ENCODE measurements around the gene PLA2G12B. TPM values are rescaled to one million over a fixed set of nuclear protein-coding genes. Genes with fewer than 3 reads are reported as not detected.

PLA2G12B gene
- total RNA-seq, 1 experiment from 2014 or later: 16.8 TPM

DNA sequence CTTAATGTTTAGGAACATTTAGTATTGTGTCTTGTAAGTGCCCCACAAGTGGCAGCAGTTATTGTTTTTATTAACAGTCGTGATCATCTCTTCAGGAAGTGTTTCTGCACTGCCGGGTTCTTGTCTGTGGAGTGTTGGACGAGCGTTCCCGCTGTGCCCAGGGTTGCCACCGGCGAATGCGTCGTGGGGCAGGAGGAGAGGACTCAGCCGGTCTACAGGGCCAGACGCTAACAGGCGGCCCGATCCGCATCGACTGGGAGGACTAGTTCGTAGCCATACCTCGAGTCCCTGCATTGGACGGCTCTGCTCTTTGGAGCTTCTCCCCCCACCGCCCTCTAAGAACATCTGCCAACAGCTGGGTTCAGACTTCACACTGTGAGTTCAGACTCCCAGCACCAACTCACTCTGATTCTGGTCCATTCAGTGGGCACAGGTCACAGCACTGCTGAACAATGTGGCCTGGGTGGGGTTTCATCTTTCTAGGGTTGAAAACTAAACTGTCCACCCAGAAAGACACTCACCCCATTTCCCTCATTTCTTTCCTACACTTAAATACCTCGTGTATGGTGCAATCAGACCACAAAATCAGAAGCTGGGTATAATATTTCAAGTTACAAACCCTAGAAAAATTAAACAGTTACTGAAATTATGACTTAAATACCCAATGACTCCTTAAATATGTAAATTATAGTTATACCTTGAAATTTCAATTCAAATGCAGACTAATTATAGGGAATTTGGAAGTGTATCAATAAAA, 22.2 kb downstream of the PLA2G12B start:
- ChIA-PET POLR2A (no interaction called here), CTCF (no interaction called here)
- no peaks in the 10 kb centered on the region for H3K4me1 ChIP-seq
- no peak for DNase-seq
- peaks cover 3% of the 10 kb centered on the region for H3K36me3 ChIP-seq (ENCODE audit: control insufficient read depth, insufficient read depth, low read length)
- Mint-ChIP-seq H3K27me3 (ENCODE audit: insufficient read depth, unreplicated experiment) (no peaks in the 10 kb centered on the region), H3K27ac (ENCODE audit: unreplicated experiment) (no peak overlapping the region), H3K9me3 (ENCODE audit: unreplicated experiment) (no peaks in the 10 kb centered on the region), H3K36me3 (ENCODE audit: insufficient read depth, unreplicated experiment) (no peaks in the 10 kb centered on the region), H3K4me1 (ENCODE audit: low read depth, unreplicated experiment) (no peaks in the 10 kb centered on the region), H3K4me3 (ENCODE audit: unreplicated experiment) (no peak overlapping the region)
- intact Hi-C loops (cut with micrococcal nuclease; ENCODE audit: unreplicated experiment): no loop called here
- no peaks in the 10 kb centered on the region for H3K9me3 ChIP-seq
- BruUV-seq (replicated peaks): no TSS peak
- TF ChIP-seq, protein P1, sequence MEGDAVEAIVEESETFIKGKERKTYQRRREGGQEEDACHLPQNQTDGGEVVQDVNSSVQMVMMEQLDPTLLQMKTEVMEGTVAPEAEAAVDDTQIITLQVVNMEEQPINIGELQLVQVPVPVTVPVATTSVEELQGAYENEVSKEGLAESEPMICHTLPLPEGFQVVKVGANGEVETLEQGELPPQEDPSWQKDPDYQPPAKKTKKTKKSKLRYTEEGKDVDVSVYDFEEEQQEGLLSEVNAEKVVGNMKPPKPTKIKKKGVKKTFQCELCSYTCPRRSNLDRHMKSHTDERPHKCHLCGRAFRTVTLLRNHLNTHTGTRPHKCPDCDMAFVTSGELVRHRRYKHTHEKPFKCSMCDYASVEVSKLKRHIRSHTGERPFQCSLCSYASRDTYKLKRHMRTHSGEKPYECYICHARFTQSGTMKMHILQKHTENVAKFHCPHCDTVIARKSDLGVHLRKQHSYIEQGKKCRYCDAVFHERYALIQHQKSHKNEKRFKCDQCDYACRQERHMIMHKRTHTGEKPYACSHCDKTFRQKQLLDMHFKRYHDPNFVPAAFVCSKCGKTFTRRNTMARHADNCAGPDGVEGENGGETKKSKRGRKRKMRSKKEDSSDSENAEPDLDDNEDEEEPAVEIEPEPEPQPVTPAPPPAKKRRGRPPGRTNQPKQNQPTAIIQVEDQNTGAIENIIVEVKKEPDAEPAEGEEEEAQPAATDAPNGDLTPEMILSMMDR (IDR thresholded peaks at IDR 0.05; ENCODE audit: insufficient read depth in 1 of 2, low read depth in 1 of 2, low read length in 1 of 2, severe bottlenecking in 1 of 2, unreplicated experiment in 1 of 2): no peak
- no peak overlapping the region for H3K4me3 ChIP-seq (ENCODE audit: low read depth, low read length)
- H3K27me3 ChIP-seq (replicated peaks; ENCODE audit: control insufficient read depth, insufficient read depth, low read length): no peaks in the 10 kb centered on the region

- Histone ChIP-seq H3K4me3 (ENCODE audit: low read depth, low read length) (no peak overlapping the region), H3K36me3 (ENCODE audit: control insufficient read depth, insufficient read depth, low read length) (peaks cover 2% of the 10 kb centered on the region), H3K9me3 (no peaks in the 10 kb centered on the region), H3K4me1 (no peaks in the 10 kb centered on the region), H3K27me3 (replicated peaks; ENCODE audit: control insufficient read depth, insufficient read depth, low read length) (no peaks in the 10 kb centered on the region)
- no peaks in the 10 kb centered on the region for H3K9me3 Mint-ChIP-seq (ENCODE audit: unreplicated experiment)
- no peak overlapping the region for H3K4me3 Mint-ChIP-seq (ENCODE audit: unreplicated experiment)
- intact Hi-C loops (cut with micrococcal nuclease; ENCODE audit: unreplicated experiment): no loop called here
- ChIA-PET CTCF (interaction anchor here (0.6 kb wide), 1 partner anchor 320 kb away, joined by 3 read pairs; no protein-coding TSS in a partner anchor), POLR2A (no interaction called here)
- no peak for DNase-seq
- BruUV-seq (replicated peaks): no TSS peak
- no peak overlapping the region for H3K27ac Mint-ChIP-seq (ENCODE audit: unreplicated experiment)
- no peaks in the 10 kb centered on the region for H3K4me1 Mint-ChIP-seq (ENCODE audit: low read depth, unreplicated experiment)
- no peaks in the 10 kb centered on the region for H3K27me3 Mint-ChIP-seq (ENCODE audit: insufficient read depth, unreplicated experiment)
- TF ChIP-seq, protein P1 (IDR thresholded peaks at IDR 0.05; ENCODE audit: insufficient read depth in 1 of 2, low read depth in 1 of 2, low read length in 1 of 2, severe bottlenecking in 1 of 2, unreplicated experiment in 1 of 2): no peak
- no peaks in the 10 kb centered on the region for H3K36me3 Mint-ChIP-seq (ENCODE audit: insufficient read depth, unreplicated experiment)
Measured at GRCh38 chr10:72930276-72930675, 24.3 kb downstream of the PLA2G12B start.

DNA sequence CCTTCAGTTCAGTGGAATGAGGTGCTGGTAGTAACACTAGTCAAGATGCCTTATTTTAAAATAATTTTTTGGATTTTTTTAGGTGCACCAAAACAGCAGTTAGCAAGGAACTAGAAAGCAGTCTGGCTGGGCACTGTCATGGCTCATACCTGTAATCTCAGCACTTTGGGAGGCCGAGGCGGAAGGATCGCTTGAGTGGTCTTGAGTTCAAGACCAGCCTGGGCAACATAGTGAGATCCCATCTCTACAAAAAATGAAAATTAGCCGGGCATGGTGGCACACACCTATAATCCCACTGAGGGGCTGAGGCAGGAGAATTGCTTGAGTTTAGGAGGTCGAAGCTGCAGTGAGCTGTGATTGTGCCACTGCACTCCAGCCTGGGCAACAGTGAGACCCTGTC, 25.8 kb downstream of the PLA2G12B start:
- H3K4me3 Mint-ChIP-seq (ENCODE audit: unreplicated experiment): no peak overlapping the region
- Histone ChIP-seq H3K4me3 (ENCODE audit: low read depth, low read length) (no peak overlapping the region), H3K36me3 (ENCODE audit: control insufficient read depth, insufficient read depth, low read length) (no peaks in the 10 kb centered on the region), H3K27me3 (replicated peaks; ENCODE audit: control insufficient read depth, insufficient read depth, low read length) (no peaks in the 10 kb centered on the region), H3K4me1 (no peaks in the 10 kb centered on the region), H3K9me3 (no peaks in the 10 kb centered on the region)
- BruUV-seq (replicated peaks): no TSS peak
- ChIA-PET POLR2A (no interaction called here), CTCF (no interaction called here)
- no peaks in the 10 kb centered on the region for H3K36me3 Mint-ChIP-seq (ENCODE audit: insufficient read depth, unreplicated experiment)
- no peak for DNase-seq
- intact Hi-C loops (cut with micrococcal nuclease; ENCODE audit: unreplicated experiment): no loop called here
- H3K27ac Mint-ChIP-seq (ENCODE audit: unreplicated experiment): no peak overlapping the region
- no peaks in the 10 kb centered on the region for H3K27me3 Mint-ChIP-seq (ENCODE audit: insufficient read depth, unreplicated experiment)
- TF ChIP-seq, protein P1 (IDR thresholded peaks at IDR 0.05; ENCODE audit: insufficient read depth in 1 of 2, low read depth in 1 of 2, low read length in 1 of 2, severe bottlenecking in 1 of 2, unreplicated experiment in 1 of 2): no peak
- no peaks in the 10 kb centered on the region for H3K9me3 Mint-ChIP-seq (ENCODE audit: unreplicated experiment)
- H3K4me1 Mint-ChIP-seq (ENCODE audit: low read depth, unreplicated experiment): no peaks in the 10 kb centered on the region
